Measurements from ENCODE around the gene C1orf21.
"Not testable (repeated sequence)": the region's sequence is repeated elsewhere in the genome, so short reads cannot be mapped to it uniquely, and the experiment has no call there.

Gene C1orf21

DNA sequence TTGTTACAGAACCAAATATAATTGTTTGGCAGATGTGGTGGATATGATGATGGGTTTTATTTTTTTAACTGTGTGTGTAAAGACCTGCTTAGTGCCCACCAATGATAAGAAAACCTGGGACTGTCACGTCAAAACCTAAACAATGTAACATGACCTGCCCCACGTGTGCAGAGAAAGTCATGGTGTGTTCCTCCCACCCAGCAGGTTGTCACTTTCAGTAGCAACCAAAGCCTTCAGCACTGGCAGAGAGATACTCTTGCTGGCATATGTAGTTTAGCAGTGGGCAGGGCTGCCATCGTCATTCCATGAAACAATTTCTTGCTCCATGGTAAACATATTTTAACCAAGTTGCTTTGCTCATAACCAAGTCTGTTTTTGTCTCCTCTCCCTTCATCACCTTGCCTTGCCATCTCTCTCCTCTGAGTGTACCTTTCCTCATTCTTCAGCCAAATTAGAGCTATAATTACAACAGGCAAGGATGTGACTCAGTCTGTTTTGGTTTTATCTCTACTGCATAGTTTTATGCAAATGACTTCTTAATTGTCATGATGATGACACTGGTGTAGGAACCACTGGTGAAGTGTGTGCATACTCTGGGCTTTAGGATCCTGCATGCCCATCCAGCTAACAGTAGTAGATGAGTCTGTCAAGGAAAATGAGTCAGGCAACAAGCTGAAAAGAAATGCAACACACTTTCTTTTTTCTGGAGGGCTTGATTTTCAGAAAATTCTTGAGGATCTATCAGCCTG is 217.5 kb downstream of the C1orf21 start:
- no peak for DNase-seq (ENCODE audit: low read depth)

DNA sequence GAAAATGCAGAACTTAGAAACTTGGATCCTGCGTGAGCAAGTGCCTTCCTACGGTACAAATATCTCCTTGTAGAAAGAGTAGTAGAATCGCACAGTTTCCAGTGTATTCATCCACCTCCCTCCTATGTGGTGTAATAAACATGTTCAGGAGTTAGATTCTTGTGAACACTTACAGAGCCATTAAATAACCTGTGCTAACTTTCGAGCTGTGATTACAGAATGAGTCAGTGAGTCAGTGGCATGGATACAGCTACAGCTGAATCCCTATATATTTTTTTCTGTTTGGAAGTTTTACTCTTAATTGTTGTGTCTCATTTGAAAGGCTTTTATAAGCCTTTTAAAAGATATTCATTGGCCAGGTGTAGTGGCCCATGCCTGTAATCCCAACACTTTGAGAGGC is 219.1 kb downstream of the C1orf21 start:
- DNase-seq (ENCODE audit: low read depth), result no peak

DNA sequence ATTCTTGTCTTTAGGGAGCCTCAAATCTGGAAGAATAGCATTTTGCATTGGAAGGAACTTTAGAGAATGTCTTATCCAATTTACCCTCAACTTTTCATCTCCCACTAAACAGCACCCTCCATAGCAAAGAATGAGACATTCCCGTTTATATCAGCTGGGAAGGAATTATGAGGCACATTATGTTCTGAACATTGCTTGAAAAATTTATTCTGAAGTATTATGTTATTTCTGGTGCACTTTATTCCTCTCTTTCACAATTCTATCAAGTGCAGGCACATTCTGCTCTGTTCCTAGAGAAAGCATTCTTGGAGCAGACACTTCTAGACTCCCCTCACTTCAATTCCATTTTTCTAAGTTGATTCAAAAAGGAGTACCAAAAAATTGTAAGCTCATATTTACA is 220.0 kb downstream of the C1orf21 start:
- DNase-seq (ENCODE audit: low read depth), result no peak

GRCh38 chr1:184608581-184608980 is 221.8 kb downstream of the C1orf21 start:
- no peak for DNase-seq (ENCODE audit: low read depth)

DNA sequence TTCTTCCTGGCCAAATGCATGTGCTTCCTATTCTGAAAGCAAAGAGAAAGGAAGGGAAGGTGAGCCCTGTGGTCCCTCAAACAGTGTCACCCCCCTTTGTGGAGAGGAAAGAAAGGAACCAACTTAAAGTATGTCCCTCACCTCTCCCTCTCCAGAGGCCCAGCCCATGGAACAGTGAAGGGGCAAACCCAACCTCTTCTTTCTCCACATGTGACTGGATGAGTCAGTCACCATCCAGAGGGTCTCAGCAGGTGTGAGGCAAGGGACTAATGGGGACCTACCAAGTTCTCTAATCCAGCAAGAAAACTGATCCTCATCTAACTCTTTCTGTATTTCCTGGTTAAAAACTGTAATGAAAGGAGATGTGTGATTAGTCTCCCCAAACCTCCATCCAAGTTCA is 222.2 kb downstream of the C1orf21 start:
- DNase-seq (ENCODE audit: low read depth), result no peak

DNA sequence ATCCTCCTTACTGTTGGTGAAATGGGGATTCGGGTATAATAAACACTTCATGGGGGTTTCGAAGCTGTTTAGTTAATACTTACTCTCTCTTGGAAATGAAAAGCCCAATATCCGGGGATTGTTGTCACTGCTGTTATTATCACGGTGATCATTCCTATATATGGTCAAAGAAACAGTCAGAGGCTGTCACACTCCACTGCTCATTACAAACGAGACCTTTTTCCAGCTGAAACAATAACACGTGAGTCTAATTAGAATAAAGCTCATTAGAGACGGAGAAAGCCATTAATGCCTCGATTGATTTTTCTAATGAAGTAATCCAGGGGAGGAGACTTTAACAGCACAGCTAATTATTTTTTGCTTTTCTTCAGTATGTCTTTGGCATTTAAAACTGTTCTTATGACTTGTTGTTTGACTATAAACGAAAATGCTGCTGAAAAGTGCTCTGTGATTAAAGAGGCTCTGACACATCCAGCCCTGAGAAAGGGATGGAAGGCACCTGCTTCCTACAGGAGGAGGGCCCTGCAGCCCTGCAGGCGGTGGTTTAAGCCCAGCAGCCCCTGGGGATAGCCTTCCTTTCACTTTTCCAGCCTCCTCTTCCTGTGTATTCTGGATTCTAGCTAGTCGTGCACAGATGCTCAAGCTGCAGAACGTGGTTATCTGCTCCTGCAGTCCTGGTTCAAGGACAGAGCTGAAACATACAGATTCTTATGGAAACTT is 224.2 kb downstream of the C1orf21 start:
- no peak for DNase-seq (ENCODE audit: low read depth)

DNA sequence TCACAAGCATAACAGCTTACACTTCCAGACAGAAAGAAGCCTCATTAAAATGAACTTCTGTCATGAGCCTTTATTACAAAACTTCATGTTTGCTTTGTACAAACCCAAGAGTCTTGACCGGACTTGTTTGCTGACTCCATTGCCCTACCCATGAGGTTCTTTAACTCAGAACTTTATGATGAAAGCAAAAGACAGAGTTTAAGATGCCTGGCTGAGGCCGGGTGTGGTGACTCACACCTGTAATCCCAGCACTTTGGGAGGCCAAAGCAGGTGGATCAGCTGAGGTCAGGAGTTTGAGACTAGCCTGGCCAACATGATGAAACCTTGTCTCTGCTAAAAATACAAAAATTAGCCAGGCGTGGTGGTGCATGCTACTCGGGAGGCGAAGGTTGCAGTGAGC is 225.4 kb downstream of the C1orf21 start:
- DNase-seq (ENCODE audit: low read depth), result not testable (repeated sequence)

- no peak for DNase-seq (ENCODE audit: low read depth)
Measured at GRCh38 chr1:184614667-184615066, 227.8 kb downstream of the C1orf21 start.

- DNase-seq (ENCODE audit: low read depth), result no peak
Measured at GRCh38 chr1:184615301-184615700, 228.5 kb downstream of the C1orf21 start.

- no peak for DNase-seq (ENCODE audit: low read depth)
Measured at GRCh38 chr1:184616504-184616903, 229.7 kb downstream of the C1orf21 start.

GRCh38 chr1:184617433-184618029 is 230.7 kb downstream of the C1orf21 start:
- no peak for DNase-seq (ENCODE audit: low read depth)

DNA sequence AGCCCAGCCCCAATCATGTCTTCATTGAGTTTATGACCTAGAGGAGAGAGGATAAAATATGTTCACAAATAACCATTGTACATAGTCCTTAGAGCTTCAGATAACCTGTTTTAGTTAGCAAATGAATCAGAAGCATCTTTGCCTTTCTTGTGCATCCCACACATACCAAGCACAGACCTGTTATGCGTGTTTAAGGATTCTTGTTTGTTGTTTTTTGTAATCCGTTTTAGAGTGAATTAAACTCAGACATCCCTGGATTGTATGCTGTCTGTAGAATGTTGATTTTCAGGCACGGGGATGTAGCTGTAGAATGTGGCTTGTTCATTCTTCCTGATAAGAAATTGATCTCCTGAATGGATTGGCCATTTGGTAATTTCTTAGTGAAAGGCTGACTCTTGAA is 232.0 kb downstream of the C1orf21 start:
- no peak for DNase-seq (ENCODE audit: low read depth)

GRCh38 chr1:184620469-184620868 is 233.6 kb downstream of the C1orf21 start:
- no peak for DNase-seq (ENCODE audit: low read depth)

GRCh38 chr1:184621260-184621659 is 234.4 kb downstream of the C1orf21 start:
- peak; percentile 89 for DNase-seq (ENCODE audit: low read depth)

GRCh38 chr1:184622136-184622823 is 235.5 kb downstream of the C1orf21 start:
- peak; percentile 99 for DNase-seq (ENCODE audit: low read depth)

GRCh38 chr1:184623404-184623803 is 236.6 kb downstream of the C1orf21 start:
- DNase-seq (ENCODE audit: low read depth), result no peak

DNA sequence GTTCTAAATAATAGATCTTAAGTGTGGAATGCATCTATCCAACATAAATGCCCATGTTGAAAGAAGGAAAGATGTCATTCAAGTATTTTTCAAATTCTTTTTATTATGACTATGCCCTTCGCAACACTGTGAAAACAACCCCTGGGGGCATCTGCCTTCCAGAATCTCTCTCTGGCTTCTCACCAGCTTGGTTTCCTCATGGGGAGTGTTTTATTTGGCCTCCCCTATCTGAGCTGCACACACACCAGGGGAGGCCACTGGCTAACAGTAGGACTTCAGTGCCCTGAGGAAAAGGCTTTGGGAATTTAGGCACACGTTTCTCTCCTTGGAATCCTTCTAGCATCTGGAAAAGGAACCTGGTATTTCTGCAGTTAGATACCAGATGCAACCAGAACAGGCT is 237.2 kb downstream of the C1orf21 start:
- DNase-seq (ENCODE audit: low read depth), result peak; percentile 89

DNA sequence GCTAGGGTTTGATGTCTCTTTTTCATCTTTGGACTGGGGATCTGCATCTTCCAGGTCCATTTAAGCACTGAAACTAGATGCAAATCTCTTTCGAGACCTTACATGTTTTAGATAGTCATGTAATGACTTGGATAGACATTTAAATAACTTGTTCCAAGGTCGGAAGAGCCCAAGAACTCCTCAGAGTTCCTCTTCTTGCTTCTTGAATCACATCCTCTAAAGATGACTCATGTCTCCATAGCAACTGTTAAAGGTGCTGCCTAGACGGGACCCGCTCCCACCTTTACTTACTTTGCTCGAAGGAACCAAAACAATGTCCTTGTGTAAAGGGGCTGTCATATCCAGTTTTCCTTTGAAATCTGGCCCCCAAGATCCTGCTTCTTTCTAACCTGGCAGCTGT is 237.8 kb downstream of the C1orf21 start:
- DNase-seq (ENCODE audit: low read depth), result no peak

- DNase-seq (ENCODE audit: low read depth), result no peak
Measured at GRCh38 chr1:184625271-184625670, 238.4 kb downstream of the C1orf21 start.

DNA sequence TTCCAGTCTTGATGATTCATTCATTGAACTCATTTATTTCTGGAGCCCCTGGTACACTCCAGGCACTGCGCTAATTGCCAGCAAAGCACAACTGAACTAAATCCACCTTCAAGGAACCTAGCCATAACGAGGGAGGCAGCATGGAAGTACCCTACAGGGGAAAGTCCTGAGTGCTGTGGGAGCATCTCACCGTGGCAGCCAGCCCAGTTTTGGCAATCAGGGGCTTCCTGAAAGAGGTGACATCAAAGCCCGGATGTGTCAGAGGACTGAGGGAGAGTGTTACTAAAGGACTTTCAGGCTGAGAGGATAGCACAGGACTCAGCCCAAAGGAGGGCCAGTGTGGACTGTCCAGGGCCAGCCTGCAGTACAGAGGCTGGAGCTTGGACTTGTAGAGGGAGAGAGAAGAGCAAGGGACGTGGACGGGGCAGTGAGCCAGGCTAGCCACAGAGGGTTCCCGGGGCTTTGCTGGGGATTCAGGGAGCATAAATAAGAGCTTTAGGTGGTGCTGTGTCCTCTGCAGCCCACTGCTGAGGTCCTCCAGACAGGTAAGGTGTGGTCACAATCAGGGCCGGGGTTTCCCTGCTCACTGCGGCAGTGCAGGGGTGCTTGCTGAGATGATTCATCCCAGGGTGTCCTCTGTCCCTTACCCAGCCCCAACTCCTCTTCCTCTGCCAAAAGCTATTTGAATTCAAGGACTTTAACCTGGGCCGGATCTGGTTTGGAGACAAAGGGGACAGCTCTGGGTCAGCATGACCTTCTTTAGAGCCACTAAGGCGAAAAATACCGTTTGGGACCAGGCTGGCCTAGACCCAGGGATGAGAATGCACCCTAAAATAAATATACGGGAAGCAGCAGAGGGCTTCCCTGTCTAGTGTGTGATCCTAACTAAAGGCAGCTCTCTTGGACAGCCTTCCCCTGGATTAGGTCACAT is 239.5 kb downstream of the C1orf21 start:
- DNase-seq (ENCODE audit: low read depth), result no peak

DNA sequence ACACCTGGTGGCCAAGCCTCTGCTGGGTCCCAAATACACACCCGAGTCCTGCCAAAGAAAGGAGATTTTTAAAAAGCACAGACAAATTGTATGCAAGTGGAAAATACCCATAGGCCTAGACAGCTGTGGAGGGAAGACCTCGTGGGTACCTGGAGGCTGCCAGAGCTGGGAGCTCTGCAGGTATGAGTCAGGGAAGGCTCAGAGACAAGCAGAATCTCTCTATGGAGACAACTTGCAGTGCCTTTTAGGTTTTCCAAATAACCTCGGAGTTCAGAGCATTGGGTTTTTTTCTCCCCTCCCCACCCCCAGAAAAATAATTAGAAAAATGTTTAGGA is 240.1 kb downstream of the C1orf21 start:
- DNase-seq (ENCODE audit: low read depth), result no peak

DNA sequence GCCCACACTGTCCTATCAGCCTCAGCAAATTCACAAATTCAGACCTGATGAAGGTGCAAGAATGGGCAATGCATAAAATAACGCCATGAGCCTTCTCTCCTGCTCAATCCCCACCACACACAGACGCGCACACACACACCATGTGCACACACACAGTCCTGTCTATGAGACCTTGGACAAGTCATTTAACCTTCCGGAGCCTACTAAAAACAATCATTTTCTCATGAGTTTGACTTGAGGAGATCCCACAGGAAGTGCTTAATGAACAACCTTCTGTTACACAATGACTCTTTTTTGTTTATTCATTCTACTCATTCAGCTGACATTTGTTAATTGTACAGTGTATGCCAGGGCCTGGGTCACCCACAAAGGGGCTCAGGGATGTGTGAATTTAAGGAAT is 242.4 kb downstream of the C1orf21 start:
- no peak for DNase-seq (ENCODE audit: low read depth)

Data from fibroblast of gingiva (primary cell).